Putamen (tissue), 1 donor: ENCODE data around the gene ARHGEF12.
"Not testable (repeated sequence)": the region's sequence is repeated elsewhere in the genome, so short reads cannot be mapped to it uniquely, and the experiment has no call there.

Experiments used
- DNase-seq: peaks from one replicate; pipeline ENCODE4 v3.0.0-alpha.2; 2016; ENCODE audit warnings: low spot score

ARHGEF12 gene

DNA sequence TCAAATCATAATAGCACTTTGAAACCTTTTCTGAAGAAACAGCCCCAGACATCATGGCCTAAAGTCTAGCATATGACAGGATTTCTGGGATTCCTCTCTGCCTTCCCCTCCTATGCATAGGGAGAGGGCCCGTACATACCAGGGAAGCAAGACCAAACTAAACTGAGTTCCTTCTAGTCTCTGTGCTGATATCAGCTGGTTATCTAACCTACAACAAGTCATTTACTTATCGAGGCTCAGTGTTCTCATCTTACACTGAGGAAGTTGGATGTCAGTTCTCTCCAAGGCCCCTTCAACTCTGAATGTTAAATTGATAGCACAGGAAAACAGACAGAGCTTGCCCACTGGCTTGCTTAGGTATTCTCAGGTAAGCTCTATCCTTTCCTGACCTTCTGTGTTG lies 158.4 kb downstream of the ARHGEF12 start:
- DNase-seq, result no peak

DNA sequence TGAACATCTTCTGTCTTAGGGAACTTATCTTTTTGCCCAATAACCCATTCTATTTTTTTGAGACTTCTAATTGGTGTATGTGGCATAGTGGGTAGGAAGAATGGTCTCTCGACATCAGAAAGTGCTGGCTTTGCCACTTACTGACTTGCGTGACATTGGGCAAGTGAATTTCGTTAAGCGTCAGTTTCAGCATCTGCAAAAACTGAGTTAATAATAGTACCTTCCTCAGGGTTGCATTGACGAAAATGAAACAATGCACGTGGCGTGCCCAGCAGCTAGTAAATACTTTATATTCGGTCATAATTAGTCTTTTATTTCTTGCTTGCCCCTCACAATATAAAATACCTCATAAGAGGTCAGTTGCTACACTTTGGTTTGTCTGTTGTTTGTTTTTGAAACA lies 162.9 kb downstream of the ARHGEF12 start:
- no peak for DNase-seq

DNA sequence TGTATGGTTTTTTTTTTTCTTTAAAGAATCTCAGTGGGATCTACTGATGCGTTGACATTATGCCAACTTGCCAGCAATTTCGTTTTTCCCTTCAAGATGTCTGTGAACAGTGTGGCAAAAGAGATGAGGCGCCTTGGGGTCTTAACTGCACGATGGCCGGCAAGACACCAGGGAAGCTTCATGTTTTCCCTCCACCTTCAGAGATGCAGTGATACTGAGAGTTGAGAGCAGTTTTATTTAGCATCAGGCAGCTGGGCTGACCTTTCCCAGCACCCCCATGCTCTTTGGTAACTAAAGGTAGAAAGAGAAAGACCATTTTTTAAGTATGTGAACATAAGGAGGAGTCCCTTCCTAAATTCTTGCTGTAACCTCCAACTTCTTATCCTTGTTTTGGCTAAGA lies 163.6 kb downstream of the ARHGEF12 start:
- no peak for DNase-seq

DNA sequence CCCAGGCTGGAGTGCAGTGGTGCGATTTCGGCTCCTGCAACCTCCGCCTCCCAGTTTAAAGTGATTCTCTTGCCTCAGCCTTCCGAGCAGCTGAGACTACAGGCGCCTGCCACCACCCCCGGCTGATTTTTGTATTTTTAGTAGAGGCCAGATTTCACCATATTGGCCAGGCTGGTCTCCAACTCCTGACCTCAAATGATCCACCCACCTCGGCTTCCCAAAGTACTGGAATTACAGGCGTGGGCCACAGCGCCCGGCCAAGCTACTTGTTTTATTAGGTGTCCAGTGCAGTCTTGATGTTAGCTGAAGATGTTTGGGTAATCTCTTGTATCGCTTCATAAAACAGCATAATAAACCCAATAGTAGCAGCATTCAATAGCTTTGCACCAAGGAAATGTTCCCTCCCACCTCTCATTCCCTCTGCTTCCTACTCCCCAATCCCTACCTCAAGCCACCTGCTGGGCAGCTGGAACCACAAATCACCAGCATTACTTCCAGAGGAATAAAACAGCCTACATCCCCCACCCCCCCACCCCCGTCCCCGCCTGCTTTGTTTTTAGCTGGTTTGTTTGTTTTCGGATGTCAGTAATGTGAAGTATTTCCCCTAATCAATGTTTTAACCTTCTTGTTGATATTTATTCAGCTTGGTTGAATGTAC lies 164.3 kb downstream of the ARHGEF12 start:
- DNase-seq, result no peak

DNA sequence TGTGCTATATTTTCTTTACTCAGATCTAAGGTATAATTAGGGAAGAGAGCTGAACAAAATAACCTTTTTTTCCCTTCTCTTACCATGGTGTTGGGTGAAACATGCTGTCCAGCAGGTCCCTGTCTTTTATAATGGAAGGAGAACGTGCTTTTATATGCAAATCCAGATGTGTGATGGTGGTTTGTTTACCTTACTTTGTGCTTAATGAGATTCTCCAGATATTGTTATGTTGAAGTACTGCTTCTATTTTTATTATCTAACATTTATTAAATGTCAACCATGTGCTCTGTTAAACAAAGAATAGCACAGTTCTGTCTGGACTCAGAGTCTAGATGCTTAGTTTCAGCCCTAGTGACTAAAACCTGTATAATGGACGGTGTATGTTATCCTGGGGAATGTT lies 165.2 kb downstream of the ARHGEF12 start:
- no peak for DNase-seq

DNA sequence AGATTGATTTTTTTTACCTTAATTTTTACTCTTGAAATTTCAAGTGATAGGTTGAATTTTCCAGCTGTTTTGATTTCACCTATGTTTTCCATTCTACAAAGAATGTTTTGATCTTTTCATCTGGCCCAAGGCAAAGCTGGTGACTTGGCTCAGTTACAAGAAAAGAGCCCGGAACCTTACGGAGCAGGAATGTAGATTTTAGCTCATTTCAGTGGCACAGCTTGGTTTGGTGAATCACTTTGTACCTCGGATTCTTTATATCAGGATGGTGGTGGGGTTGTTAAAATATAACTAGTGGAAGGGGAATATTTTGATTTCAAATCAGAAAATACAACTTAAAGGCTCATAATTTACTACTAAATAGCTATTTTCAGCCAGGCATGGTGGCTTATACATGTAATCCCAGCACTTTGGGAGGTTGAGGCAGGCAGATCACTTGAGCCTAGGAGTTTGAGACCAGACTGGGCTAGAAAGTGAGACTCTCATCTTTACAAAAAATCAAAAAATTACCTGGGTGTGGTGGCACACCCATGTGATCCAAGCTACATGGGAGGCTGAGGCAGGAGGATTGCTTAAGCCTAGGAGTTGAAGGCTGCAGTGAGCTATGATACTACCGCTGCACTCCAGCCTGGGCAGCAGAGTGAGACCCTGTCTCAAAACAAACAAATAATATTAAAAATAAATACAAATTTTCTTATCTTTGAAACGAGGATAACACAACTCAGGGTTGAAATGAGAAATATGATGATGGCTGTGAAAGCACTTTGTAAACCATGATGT lies 166.0 kb downstream of the ARHGEF12 start:
- no peak for DNase-seq

DNA sequence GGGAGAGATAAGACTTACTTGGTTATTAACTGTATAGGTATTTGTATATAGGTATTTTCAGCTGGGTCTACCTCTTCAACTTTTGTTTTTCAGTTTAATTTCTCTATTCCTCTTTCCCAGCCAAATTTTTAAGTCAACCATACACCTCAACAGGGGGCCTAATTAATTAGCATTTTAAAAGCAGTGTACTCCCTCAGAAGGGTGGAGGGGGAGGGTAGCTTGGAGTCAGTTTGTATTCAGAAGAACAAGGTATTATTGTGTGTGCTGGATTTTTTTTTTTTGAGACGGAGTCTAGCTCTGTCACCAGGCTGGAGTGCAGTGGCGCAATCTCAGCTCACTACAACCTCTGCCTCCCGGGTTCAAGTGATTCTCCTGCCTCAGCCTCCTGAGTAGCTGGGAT lies 167.3 kb downstream of the ARHGEF12 start:
- DNase-seq, result not testable (repeated sequence)

DNA sequence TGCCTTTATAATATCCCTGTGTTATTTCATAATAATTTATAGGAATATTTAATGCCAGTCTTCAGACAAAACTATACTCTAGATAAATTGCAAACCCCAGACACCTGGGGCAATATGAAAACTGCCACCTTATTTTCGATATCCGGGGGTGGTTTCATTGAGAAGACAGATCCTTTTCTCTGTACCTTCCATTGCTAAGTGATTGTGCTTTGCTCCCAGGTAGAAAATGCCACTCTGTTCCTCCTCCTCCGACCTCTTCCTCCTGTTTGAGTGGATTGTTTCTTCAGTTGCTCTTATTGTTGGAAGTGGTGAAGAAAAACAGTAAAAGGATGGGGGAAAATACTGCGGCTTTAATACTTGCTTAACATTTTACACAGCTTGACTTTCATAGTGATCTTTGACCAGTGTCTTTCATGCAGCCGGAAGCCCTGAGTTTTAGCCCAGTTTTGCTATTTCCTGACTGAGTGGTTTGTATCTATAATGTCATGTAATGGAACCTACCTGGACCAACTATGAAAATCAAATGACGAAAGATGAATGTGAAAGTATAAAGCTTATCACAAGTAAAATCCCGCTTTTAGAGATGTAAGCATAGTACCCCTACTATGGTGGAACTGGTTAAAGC lies 169.7 kb downstream of the ARHGEF12 start:
- no peak for DNase-seq

DNA sequence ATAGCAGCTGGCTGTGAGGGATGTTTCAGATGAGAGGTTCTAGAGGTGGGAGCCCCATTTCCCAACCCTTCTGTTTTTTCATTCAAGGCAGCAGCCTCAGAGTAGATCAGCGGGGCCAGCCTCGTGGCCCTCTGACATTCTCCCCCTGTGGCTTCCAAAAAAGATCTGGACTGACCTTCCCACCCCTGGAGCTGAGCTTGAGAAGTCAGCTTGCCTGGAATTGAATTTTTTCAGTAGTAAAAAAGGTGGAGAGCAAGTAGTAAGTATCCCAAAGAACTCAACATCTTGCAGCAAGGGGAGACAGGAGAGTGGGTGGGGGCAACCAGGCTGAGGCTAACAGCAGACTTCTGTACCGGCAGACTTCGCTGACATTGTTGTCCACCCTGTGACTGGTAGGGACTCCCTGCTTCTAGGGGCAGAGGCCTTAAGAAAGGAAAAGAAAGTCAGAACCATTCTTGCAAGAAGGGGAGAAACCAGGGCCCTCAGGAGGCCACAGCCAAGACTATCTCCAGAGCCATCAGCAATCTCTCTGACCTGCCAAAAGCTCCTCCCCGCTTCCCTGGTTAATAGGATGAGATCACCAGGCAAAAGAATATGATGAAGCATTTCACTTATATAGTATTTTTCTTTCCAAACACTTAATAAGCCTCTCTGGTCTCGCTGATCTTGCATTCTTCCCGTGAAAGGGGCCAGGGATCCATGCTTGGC lies 173.3 kb downstream of the ARHGEF12 start:
- no peak for DNase-seq

DNA sequence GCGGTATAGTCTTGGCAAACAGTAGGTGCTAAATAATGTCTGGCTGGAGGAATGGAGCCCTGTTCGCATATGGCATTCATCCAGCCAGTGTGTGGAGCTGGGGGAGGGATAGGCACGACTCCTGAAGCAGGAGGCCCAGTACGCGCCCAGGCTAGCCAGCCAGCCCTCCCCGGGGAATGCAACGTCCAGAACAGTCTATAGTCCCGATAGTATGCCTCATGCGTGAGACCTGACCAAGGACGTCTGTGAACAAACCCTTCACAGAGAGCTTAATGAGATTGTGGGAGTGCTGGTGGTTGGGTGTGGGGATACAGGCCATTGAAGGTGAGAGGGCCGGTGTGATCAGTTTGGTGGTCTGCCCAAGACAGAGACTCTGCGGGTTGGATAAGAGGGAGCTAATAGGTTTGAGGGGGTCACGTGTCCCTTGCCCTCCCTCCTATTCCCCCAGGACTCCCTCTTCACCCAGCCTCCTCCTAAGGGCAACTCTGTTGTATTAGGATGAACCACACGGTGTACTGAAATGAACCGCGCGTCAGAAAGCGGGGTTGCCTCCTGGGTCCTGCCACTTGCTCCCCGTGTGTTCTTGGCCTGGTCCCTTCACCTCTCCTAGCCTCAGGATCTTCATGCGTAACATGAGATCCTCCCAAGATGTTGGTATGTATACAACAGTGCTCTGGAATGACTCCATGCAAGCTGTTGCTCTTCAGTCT lies 174.3 kb downstream of the ARHGEF12 start:
- DNase-seq, result no peak

DNA sequence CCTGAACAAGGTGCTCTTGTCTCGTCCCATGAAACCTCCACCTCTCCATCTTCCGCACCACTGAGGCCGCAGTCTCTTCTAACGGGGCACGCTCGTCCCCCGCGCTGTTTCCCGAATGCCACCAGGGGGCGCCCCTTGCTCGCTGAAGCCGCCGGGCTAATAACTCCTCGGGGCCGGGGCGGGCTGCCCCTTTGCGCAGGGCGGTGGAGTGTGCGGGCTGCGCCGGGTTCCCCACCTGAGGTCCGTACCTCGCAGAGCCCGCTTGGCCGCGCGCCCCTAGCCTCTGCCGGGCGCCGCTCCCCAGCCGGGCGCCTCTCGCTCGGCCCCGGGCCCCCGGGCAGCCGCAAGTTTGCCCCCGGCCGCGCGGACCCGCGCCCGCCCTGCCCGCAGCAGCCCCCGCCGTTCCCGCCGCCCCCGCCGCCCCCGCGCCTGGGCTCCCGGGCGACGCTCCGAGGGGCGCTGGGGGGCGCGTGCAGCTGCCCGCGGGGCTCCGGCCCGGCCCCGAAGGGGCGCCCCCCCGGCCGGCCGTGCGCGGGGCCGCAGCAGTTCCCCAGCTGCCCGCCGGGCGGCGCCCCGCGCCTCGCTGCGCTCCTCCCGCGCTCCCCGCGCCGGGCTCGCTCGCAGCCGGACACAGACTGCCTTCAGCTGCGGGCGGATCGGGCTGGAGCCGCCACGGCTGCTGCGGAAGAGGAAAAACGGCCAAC lies 175.1 kb downstream of the ARHGEF12 start, which contains the start of gene GRIK4:
Gene GRIK4 (plus strand): TSS at position 633 of the 704 bp plus-strand sequence. CDS start 148,571 bp downstream, outside the sequence.
- peak; percentile 74 for DNase-seq

DNA sequence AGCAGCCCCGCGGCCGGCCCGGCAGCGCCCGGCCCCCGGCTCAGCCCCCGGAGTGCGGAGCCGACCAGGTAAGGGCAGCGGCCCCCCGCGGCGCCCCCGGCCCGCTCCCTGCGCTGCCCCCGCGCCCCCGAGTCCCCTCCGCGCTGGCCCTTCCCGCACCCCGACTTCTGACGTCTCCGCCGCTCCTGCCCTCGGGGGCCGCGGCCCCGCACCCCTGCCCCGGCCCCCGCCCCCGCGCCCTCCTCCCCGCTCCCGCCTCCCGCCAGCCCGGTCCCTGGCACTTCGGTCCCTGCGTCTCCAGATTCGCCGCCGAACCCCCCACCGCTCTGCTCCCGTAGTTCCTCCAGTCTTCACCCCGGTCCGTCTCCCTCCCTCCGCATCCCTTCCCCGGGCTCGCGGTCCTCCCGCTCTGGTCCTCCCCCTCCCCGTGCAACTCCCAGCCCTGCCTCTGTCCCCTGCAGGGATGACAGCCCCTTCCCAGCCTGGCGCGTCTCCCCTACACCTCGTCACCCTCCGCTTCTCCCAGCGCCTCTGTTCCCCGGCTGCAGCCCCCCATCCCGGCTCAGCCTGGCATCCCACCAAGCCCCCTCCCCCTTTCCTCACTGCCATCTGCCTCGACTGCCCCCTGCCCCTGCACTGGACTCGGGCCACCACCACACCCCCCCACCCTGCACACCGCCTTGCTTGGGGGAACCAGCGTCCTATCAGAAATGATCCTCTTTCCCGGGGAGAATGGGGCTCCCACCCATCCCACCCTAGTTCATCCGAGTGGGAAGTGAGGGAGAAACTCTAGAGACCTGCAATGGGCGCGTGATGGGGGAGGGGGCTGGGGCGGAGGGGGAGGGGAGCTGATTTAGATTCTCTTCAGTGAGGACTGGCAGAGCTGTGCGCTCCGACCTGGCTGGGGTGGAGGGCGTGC lies 175.9 kb downstream of the ARHGEF12 start:
- DNase-seq, result no peak

DNA sequence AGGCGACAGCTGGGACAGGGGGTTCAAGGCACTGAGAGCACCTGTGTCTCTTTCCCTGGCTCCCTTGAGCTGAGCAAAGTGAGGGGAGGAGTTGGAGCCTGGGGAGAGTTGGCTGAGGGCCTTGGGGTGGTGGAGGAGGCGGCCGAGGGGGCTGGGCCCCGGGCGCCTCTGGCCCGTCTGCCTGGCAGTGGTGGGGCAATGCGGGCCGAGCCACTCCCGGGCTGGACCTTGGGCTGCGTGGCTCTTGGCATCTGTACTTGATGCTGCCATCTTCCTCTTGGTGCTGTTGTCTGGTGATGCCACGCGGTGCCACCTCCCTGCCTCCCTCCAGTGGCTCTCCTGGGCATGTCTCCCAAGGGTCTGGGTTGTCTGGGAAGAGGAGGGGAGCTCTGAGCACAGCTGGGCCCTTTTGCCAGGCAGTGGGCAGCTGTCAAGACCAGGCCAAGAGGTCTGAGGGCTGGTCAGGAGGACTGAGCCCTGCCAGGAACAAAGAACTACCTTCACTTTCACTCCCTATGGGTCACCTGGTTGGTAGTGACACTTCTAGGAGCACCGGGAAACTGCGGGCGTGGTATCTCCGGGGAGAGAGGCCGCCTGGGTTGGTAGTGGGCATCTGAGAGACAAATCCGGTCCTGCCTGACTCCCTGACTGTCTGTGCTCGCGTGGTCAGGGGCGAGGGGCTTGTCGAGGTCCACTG lies 176.7 kb downstream of the ARHGEF12 start:
- DNase-seq, result no peak

DNA sequence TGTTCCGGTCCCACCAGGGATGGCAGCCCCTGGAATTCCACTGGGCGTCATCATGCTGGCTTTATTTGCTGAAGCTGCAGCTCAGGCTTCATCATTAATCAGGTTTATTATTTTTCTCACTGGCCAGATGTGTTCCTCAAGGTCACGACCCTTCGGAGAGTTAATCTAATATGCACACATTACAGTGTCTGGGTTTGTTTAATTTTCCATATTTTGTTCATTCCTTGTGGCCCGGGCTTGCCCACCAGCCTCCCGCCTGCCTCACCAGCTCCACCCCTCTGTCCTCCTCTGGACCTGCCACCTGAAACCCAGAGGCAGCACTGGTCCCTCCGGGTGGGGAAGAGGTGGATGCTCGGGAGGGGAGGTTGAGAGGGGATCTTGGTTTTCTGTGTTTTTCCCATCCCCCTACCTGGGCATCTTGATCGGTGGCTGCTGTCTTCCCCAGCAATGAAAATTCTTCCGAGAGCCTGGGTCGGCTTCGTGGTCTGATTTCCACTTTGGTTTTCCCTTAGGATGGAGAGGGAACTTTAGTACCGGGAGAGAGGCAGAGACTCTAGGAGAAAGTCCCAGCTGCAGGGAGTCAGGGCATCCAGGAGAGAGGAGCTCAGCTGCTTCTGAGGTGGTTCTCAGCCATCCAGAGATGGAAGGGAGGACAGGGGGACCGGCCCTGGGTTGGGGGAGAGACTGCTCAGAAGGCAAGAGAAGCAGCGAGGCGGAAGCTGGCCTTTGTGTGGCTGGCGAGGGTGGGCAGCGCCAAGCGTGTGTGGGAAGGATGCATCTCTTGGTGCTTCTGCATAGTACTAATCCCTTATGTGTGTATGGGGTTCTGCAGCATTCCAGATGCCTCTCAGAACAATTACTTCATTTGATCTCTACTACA lies 177.5 kb downstream of the ARHGEF12 start:
- no peak for DNase-seq

DNA sequence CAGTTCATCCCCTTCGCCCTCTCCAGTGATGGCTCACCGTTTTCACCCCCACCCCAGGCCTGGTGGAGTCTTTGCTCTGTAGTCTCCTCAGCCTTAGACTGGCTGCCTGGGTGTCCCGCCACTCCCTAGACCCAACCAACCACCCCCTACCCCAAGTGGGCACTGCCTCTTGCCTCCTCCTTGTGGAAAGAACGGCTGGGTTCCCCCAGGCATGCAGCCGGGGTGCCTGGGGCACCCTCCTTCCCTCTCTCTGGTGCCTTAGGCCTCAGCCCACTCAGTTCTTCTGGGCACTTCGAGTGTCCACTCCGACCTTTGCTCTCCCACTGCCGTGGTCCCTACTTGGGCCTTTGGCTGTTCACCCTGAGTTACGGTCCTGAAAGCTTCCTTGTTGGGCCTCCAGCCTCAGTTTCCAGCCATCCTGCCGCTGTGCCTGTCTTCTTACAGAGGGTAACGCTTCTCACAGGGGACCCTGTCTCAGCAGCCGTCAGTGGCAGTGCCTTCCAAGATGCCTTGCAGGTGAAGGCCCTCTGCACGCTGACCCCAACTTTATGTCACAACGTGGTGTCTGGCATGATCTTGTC lies 178.4 kb downstream of the ARHGEF12 start:
- DNase-seq, result no peak

DNA sequence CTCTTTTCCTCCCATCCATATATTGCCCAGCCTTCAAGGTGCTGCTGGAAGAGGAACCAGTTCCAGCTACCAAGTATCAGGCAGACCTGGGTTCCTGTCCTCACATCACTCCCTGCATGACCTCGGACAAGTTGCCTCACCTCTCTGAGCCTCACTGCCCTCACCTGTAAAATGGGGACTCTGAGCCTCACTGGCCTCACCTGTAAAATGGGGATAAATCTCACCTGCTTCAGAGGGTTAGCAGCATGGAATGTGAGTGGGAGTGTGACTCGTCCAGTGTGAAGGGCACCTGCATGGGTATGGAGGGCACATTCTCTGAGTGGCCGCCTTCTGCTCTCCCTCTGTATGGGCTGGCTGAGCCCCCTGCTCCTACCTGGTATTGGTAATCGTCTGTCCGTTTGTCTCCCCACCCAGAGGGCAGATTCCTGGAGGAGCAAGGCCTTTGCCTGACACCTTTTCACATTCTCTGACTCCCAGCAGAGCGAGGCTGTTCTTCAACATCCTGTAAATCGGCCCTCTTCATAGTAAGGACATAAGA lies 179.0 kb downstream of the ARHGEF12 start:
- DNase-seq, result no peak

DNA sequence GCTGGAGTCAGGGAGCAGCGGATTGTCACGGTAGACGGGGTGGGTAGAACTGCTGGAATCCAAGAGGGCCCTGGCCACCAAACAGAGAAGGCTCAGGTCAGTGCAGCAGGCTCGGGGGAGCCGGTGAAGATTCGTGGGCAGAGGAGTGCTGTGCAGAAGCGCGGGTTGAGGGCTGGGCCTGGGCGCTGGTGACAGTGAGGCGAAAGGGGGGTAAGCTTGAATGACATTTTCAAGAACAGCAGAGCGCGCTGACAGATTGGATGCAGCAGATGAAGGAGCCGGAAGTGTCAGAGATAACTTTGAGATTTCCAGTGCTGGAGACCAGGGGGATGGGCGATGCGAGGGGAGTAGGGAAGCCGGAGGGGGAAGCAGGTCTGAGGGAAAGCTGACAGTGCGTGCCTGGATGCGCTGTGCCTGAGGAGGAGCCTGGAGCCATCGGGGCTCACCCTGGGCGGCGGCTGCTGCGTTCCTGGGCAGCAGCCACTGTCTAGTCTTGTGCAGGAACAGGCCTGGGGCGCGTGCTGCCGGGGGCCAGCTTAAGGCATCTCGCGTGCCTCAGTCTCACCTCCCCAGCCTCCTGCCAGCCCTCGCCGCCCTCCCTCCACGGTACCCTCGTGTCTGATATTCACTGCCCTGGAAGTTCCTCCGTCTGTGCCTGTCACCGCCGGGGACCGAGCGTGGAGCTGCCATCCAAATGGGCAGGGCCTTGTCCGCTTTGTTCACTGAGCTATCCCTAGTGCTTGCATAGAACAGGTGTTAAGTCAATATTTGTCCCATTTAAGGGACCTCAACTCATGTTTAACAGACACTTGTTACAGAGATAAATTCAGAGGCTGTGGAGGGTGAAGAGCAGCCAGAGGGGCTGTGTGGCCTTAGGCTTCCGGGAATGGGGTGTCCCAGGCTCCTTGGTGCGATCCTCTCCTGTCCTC lies 180.5 kb downstream of the ARHGEF12 start:
- no peak for DNase-seq
